GM23338 (cell line): ENCODE data around the gene TENM3.

Experiments
- CREB1 ChIP-seq: fragments of 250-450 bp; sonication (Bioruptor Pico); IDR thresholded peaks from 2 replicates; pipeline ENCODE4 v1.5.0; 2020; ENCODE audit warnings: low read depth, mild to moderate bottlenecking, moderate library complexity
- CTCF ChIP-seq, 2 experiments: fragments of 200-600 bp in 1 of 2; sonication (generic) in 1 of 2; conservative IDR thresholded peaks; 2 replicates each; pipeline versions ENCODE4 v1.5.1 to v1.6.1; 2016 to 2017; ENCODE audit warnings: antibody characterized with exemption in 2 of 2, low read depth in 2 of 2, mild to moderate bottlenecking in 2 of 2, moderate library complexity in 1 of 2
- EZH2 ChIP-seq: fragments of 200-600 bp; sonication (generic); IDR thresholded peaks from one replicate; pipeline ENCODE4 v1.8.0; 2017; ENCODE audit warnings: antibody characterized with exemption, mild to moderate bottlenecking, low read depth; ENCODE audit not compliant: unreplicated experiment
- EZH2phosphoT487 ChIP-seq: fragments of 200-600 bp; sonication (generic); IDR thresholded peaks from one replicate; pipeline ENCODE4 v1.8.1; 2018; ENCODE audit warnings: antibody characterized with exemption; ENCODE audit not compliant: unreplicated experiment
- JUNB ChIP-seq: IDR thresholded peaks from one replicate; pipeline ENCODE4 v1.6.1; 2016; ENCODE audit warnings: antibody characterized with exemption; ENCODE audit not compliant: unreplicated experiment
- NANOG ChIP-seq: IDR thresholded peaks from 2 replicates; pipeline ENCODE4 v1.6.1; 2016; ENCODE audit warnings: antibody characterized with exemption, borderline replicate concordance
- POLR2AphosphoS5 ChIP-seq: IDR thresholded peaks from 2 replicates; pipeline ENCODE4 v1.6.1; 2016; ENCODE audit warnings: antibody characterized with exemption, low read depth
- REST ChIP-seq: IDR thresholded peaks from one replicate; pipeline ENCODE4 v1.6.1; 2018; ENCODE audit warnings: antibody characterized with exemption; ENCODE audit not compliant: unreplicated experiment

GRCh38 chr4:182826391-182826790 lies 583.2 kb downstream of the TENM3 start:
- TF ChIP-seq EZH2 (no peak), CTCF (conservative IDR thresholded peaks at IDR 0.05; ENCODE audit: low read depth in 2 of 2) (no peak), EZH2phosphoT487 (no peak), POLR2AphosphoS5 (no peak), REST (no peak), CREB1 (CRISPR knock-in tag) (no peak), JUNB (no peak), NANOG (no peak)
